ENCODE data around the gene TECTA. TPM values are rescaled to one million over a fixed set of nuclear protein-coding genes. Genes with fewer than 3 reads are reported as not detected.

TECTA gene
- total RNA-seq, 1 experiment from 2014 or later: 0.41 TPM

DNA sequence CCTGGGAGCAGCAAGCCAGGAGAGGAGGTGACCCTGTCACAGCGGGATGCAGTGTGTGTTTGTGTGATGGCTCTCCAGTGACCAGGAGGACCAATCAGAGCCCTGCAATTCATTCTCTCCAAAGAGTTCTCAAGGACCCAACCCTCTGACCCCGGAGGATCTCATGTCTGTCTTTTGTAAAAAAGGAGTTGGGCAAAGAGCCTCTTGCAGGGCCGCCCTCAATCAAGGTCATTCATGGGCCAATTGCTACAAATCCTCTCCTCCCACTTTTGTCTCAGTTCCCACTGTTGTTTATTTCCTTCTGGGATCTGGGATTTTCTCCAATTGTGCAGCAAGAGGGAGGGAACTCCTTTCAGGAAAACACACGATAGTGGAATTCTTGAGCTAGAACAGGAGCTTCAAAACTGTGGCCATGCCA lies 4.0 kb downstream of the TECTA start:
- H3K27ac Mint-ChIP-seq (ENCODE audit: unreplicated experiment): no peak overlapping the region
- TF ChIP-seq, protein P1, sequence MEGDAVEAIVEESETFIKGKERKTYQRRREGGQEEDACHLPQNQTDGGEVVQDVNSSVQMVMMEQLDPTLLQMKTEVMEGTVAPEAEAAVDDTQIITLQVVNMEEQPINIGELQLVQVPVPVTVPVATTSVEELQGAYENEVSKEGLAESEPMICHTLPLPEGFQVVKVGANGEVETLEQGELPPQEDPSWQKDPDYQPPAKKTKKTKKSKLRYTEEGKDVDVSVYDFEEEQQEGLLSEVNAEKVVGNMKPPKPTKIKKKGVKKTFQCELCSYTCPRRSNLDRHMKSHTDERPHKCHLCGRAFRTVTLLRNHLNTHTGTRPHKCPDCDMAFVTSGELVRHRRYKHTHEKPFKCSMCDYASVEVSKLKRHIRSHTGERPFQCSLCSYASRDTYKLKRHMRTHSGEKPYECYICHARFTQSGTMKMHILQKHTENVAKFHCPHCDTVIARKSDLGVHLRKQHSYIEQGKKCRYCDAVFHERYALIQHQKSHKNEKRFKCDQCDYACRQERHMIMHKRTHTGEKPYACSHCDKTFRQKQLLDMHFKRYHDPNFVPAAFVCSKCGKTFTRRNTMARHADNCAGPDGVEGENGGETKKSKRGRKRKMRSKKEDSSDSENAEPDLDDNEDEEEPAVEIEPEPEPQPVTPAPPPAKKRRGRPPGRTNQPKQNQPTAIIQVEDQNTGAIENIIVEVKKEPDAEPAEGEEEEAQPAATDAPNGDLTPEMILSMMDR (IDR thresholded peaks at IDR 0.05; ENCODE audit: insufficient read depth in 1 of 2, low read depth in 1 of 2, low read length in 1 of 2, severe bottlenecking in 1 of 2, unreplicated experiment in 1 of 2): no peak
- peaks cover 8% of the 10 kb centered on the region for H3K4me1 Mint-ChIP-seq (ENCODE audit: low read depth, unreplicated experiment)
- Histone ChIP-seq H3K4me3 (ENCODE audit: low read depth, low read length) (no peak overlapping the region), H3K36me3 (ENCODE audit: control insufficient read depth, insufficient read depth, low read length) (no peaks in the 10 kb centered on the region), H3K4me1 (no peaks in the 10 kb centered on the region), H3K27me3 (replicated peaks; ENCODE audit: control insufficient read depth, insufficient read depth, low read length) (no peaks in the 10 kb centered on the region), H3K9me3 (no peaks in the 10 kb centered on the region)
- BruUV-seq (replicated peaks): no TSS peak
- no peak for DNase-seq
- H3K4me3 Mint-ChIP-seq (ENCODE audit: unreplicated experiment): no peak overlapping the region
- POLR2A ChIA-PET: no interaction called here
- H3K9me3 Mint-ChIP-seq (ENCODE audit: unreplicated experiment): no peaks in the 10 kb centered on the region
- H3K27me3 Mint-ChIP-seq (ENCODE audit: insufficient read depth, unreplicated experiment): peaks cover 6% of the 10 kb centered on the region
- CTCF ChIA-PET: interaction anchor here (0.9 kb wide), 1 partner anchor 90 kb away, joined by 6 read pairs; no protein-coding TSS in a partner anchor
- intact Hi-C loops (cut with micrococcal nuclease; ENCODE audit: unreplicated experiment): no loop called here
- H3K36me3 Mint-ChIP-seq (ENCODE audit: insufficient read depth, unreplicated experiment): no peaks in the 10 kb centered on the region

DNA sequence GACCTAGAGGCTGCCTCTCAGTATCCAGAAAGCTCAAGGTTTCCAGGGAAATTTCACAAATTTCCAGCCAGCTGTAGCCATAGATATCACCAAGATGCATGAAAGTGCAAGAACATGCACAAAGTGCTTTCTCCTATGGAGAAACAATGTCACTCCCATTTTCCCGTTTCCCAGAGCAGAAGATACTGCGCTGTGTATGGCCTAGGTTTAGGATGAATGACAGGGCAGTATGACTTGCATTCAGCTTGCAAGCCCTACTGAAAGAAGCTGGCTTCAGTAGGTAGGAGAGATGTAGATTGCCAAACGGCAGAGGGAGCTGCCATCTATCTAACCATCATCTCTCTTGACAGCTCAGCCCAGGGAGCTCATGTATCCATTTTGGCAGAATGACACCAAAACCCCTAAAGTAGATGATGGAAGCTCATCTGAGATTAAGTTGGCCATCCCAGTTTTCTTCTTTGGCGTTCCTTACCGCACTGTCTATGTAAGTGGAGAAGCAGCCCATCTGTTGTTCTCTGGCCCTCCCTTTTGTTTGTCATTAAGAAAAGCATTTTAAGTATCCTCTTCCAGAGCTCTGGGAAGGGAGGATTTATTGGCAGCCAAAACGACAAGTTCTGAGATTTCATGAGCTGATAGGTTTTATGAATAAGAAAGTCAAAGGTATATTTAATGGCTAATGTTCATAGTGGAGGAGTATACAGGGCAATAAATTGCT lies 4.6 kb downstream of the TECTA start:
- no peak overlapping the region for H3K4me3 Mint-ChIP-seq (ENCODE audit: unreplicated experiment)
- Histone ChIP-seq H3K4me1 (no peaks in the 10 kb centered on the region), H3K4me3 (ENCODE audit: low read depth, low read length) (no peak overlapping the region), H3K36me3 (ENCODE audit: control insufficient read depth, insufficient read depth, low read length) (no peaks in the 10 kb centered on the region), H3K9me3 (no peaks in the 10 kb centered on the region), H3K27me3 (replicated peaks; ENCODE audit: control insufficient read depth, insufficient read depth, low read length) (no peaks in the 10 kb centered on the region)
- H3K9me3 Mint-ChIP-seq (ENCODE audit: unreplicated experiment): no peaks in the 10 kb centered on the region
- POLR2A ChIA-PET: no interaction called here
- no TSS peak for BruUV-seq (replicated peaks)
- CTCF ChIA-PET: interaction anchor here (0.9 kb wide), 1 partner anchor 89 kb away, joined by 6 read pairs; no protein-coding TSS in a partner anchor
- TF ChIP-seq, protein P1 (IDR thresholded peaks at IDR 0.05; ENCODE audit: insufficient read depth in 1 of 2, low read depth in 1 of 2, low read length in 1 of 2, severe bottlenecking in 1 of 2, unreplicated experiment in 1 of 2): no peak
- no peaks in the 10 kb centered on the region for H3K36me3 Mint-ChIP-seq (ENCODE audit: insufficient read depth, unreplicated experiment)
- intact Hi-C loops (cut with micrococcal nuclease; ENCODE audit: unreplicated experiment): no loop called here
- H3K4me1 Mint-ChIP-seq (ENCODE audit: low read depth, unreplicated experiment): peaks cover 8% of the 10 kb centered on the region
- H3K27ac Mint-ChIP-seq (ENCODE audit: unreplicated experiment): no peak overlapping the region
- H3K27me3 Mint-ChIP-seq (ENCODE audit: insufficient read depth, unreplicated experiment): peaks cover 6% of the 10 kb centered on the region
- no peak for DNase-seq

DNA sequence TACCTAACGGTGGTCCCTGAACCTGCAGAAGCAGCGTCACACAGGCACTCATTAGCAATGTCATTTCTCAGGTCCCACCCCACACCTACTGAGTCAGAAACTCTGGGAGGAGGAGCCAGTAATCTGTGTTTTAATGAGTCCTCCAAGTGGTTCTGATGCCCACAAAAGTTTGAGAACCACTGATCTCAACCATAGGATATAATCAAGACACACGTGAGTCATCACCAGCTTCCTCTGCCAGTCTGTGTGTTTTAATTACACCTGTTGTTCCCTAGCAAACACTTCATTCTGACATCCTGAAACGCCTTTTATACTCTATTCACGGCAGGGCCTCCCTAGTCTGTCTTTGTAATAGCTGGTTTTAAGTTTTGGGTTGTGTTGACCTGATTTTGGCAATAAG lies 5.8 kb downstream of the TECTA start:
- H3K36me3 Mint-ChIP-seq (ENCODE audit: insufficient read depth, unreplicated experiment): no peaks in the 10 kb centered on the region
- peaks cover 8% of the 10 kb centered on the region for H3K4me1 Mint-ChIP-seq (ENCODE audit: low read depth, unreplicated experiment)
- H3K27me3 Mint-ChIP-seq (ENCODE audit: insufficient read depth, unreplicated experiment): peaks cover 12% of the 10 kb centered on the region
- intact Hi-C loops (cut with micrococcal nuclease; ENCODE audit: unreplicated experiment): no loop called here
- H3K4me1 ChIP-seq: no peaks in the 10 kb centered on the region
- H3K36me3 ChIP-seq (ENCODE audit: control insufficient read depth, insufficient read depth, low read length): no peaks in the 10 kb centered on the region
- H3K4me3 ChIP-seq (ENCODE audit: low read depth, low read length): no peak overlapping the region
- no peak for DNase-seq
- no peak overlapping the region for H3K4me3 Mint-ChIP-seq (ENCODE audit: unreplicated experiment)
- TF ChIP-seq, protein P1 (IDR thresholded peaks at IDR 0.05; ENCODE audit: insufficient read depth in 1 of 2, low read depth in 1 of 2, low read length in 1 of 2, severe bottlenecking in 1 of 2, unreplicated experiment in 1 of 2): no peak
- BruUV-seq (replicated peaks): no TSS peak
- ChIA-PET CTCF (no interaction called here), POLR2A (no interaction called here)
- no peaks in the 10 kb centered on the region for H3K27me3 ChIP-seq (replicated peaks; ENCODE audit: control insufficient read depth, insufficient read depth, low read length)
- H3K27ac Mint-ChIP-seq (ENCODE audit: unreplicated experiment): no peak overlapping the region
- no peaks in the 10 kb centered on the region for H3K9me3 ChIP-seq
- H3K9me3 Mint-ChIP-seq (ENCODE audit: unreplicated experiment): no peaks in the 10 kb centered on the region

Measured in Caco-2 (cell line).